ENCODE data around the gene SLC35B4. TPM values are rescaled to one million over a fixed set of nuclear protein-coding genes. Genes with fewer than 3 reads are reported as not detected.

SLC35B4 gene
- total RNA-seq, 1 experiment from 2014 or later, result 14.7 TPM

DNA sequence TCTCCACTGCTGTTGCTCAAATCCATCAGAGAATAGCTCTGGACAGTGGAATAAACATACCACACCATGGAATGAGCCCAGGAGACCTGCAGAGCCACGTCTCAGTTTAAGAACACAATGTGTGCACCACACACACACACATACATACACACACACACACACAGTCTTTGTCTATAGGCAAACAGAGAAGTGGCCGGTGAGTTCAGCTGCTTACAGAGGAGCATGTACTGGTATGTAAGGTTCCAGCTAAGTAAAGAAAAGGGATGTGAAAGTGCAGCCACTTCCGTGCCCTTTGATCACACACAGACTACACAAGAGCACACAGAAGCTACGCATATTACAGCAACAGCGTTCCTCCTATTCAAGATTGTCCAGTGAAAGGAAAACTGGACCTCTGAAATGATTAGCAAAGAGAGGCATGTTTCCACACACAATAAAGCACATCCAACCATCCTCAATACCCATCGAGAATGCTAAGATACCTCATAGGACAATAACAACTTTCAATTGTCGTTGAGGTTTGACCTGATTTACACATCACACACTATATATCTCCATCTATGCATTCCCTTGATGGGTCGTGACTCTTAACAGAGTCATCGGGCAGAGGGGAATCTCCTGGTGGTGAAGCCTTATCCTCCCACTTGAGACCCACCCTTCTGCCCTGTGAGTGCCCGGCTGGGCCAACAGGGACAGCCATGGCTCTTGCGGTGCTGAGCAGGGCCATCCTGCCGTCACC, 23.6 kb downstream of the SLC35B4 start:
- DNase-seq (ENCODE audit: low read depth, low spot score) (no peak), ATAC-seq (no peak)
- Histone ChIP-seq H3K27ac (ENCODE audit: low read depth, low read length) (no peak overlapping the region), H3K9ac (ENCODE audit: low read length) (no peak overlapping the region), H3K4me3 (replicated peaks in 1 of 2; ENCODE audit: low read depth in 1 of 2, low read length in 2 of 2) (no peak overlapping the region), H3K79me2 (ENCODE audit: insufficient read depth, low read length) (no peaks in the 10 kb centered on the region), H4K20me1 (ENCODE audit: insufficient read depth) (no peaks in the 10 kb centered on the region), H3K9me2 (ENCODE audit: insufficient read depth) (no peaks in the 10 kb centered on the region), H3K27me3 (ENCODE audit: insufficient read depth, low read length) (no peaks in the 10 kb centered on the region), H3K9me3 (ENCODE audit: control insufficient read depth in 1 of 2, insufficient read depth in 1 of 2, low read depth in 1 of 2, low read length in 2 of 2) (no peaks in the 10 kb centered on the region), H3K4me1 (ENCODE audit: control insufficient read depth in 1 of 2, insufficient read depth in 2 of 2, low read length in 2 of 2) (peaks cover 0 to 7% of the 10 kb centered on the region in 2 experiments; a peak in 1 of 4 replicates), H3K36me3 (ENCODE audit: control insufficient read depth in 1 of 2, insufficient read depth in 2 of 2, low read length in 2 of 2) (peaks cover 0 to 2% of the 10 kb centered on the region in 2 experiments; a peak in 1 of 4 replicates), H3K4me2 (ENCODE audit: low read length) (no peak overlapping the region), H2AFZ (ENCODE audit: low read depth, low read length, poor library complexity, severe bottlenecking) (no peak overlapping the region)
- ChIA-PET RAD21 (ENCODE audit: low non-redundant PET in 1 of 2, low total read pairs in 2 of 2, uncharacterized antibody in 2 of 2, unreplicated experiment in 2 of 2) (no interaction called here), CTCF (no interaction called here), POLR2A (no interaction called here)
- TF ChIP-seq SIN3A (IDR thresholded peaks at IDR 0.05; ENCODE audit: low read depth), result no peak
- no peak for TF ChIP-seq FOSL1 (IDR thresholded peaks at IDR 0.05; ENCODE audit: low read depth)
- TF ChIP-seq, protein P1, sequence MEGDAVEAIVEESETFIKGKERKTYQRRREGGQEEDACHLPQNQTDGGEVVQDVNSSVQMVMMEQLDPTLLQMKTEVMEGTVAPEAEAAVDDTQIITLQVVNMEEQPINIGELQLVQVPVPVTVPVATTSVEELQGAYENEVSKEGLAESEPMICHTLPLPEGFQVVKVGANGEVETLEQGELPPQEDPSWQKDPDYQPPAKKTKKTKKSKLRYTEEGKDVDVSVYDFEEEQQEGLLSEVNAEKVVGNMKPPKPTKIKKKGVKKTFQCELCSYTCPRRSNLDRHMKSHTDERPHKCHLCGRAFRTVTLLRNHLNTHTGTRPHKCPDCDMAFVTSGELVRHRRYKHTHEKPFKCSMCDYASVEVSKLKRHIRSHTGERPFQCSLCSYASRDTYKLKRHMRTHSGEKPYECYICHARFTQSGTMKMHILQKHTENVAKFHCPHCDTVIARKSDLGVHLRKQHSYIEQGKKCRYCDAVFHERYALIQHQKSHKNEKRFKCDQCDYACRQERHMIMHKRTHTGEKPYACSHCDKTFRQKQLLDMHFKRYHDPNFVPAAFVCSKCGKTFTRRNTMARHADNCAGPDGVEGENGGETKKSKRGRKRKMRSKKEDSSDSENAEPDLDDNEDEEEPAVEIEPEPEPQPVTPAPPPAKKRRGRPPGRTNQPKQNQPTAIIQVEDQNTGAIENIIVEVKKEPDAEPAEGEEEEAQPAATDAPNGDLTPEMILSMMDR (IDR thresholded peaks at IDR 0.05 in 2 of 3, conservative IDR thresholded peaks at IDR 0.05 in 1 of 3; ENCODE audit: borderline replicate concordance in 1 of 3, insufficient read depth in 1 of 3, low read depth in 2 of 3, low read length in 2 of 3), result no peak
- TF ChIP-seq EGR1 (IDR thresholded peaks at IDR 0.05; ENCODE audit: low read depth), result no peak
- no peak for TF ChIP-seq EZH2phosphoT487 (IDR thresholded peaks at IDR 0.05; ENCODE audit: borderline replicate concordance)
- no peak for TF ChIP-seq POLR2A (IDR thresholded peaks at IDR 0.05; ENCODE audit: borderline replicate concordance, extremely low read depth, insufficient read depth, insufficient read length)
- TF ChIP-seq ZNF274 (IDR thresholded peaks at IDR 0.05; ENCODE audit: low read depth, low read length), result no peak
- TF ChIP-seq REST (IDR thresholded peaks at IDR 0.05; ENCODE audit: low read depth), result no peak
- TF ChIP-seq EZH2 (IDR thresholded peaks at IDR 0.05), result no peak
- no peak for TF ChIP-seq SP1 (IDR thresholded peaks at IDR 0.05; ENCODE audit: low read depth)
- no peak for TF ChIP-seq TCF7L2 (IDR thresholded peaks at IDR 0.05; ENCODE audit: borderline replicate concordance, extremely low read depth, insufficient read depth, insufficient read length)
- TF ChIP-seq, protein P2, sequence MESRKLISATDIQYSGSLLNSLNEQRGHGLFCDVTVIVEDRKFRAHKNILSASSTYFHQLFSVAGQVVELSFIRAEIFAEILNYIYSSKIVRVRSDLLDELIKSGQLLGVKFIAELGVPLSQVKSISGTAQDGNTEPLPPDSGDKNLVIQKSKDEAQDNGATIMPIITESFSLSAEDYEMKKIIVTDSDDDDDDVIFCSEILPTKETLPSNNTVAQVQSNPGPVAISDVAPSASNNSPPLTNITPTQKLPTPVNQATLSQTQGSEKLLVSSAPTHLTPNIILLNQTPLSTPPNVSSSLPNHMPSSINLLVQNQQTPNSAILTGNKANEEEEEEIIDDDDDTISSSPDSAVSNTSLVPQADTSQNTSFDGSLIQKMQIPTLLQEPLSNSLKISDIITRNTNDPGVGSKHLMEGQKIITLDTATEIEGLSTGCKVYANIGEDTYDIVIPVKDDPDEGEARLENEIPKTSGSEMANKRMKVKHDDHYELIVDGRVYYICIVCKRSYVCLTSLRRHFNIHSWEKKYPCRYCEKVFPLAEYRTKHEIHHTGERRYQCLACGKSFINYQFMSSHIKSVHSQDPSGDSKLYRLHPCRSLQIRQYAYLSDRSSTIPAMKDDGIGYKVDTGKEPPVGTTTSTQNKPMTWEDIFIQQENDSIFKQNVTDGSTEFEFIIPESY (IDR thresholded peaks at IDR 0.05; ENCODE audit: extremely low read depth, insufficient replicate concordance, low read length), result no peak
- TF ChIP-seq, protein P3, sequence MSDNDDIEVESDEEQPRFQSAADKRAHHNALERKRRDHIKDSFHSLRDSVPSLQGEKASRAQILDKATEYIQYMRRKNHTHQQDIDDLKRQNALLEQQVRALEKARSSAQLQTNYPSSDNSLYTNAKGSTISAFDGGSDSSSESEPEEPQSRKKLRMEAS (IDR thresholded peaks at IDR 0.05), result no peak
- no peak for TF ChIP-seq ELF1 (IDR thresholded peaks at IDR 0.05; ENCODE audit: borderline replicate concordance, low read depth)
- no peak for TF ChIP-seq YY1 (IDR thresholded peaks at IDR 0.05; ENCODE audit: extremely low read depth, insufficient replicate concordance, low read depth, low read length)
- no peak for TF ChIP-seq ATF3 (IDR thresholded peaks at IDR 0.05)
- no peak for TF ChIP-seq JUND (IDR thresholded peaks at IDR 0.05)
- no peak for TF ChIP-seq CBX3 (IDR thresholded peaks at IDR 0.05; ENCODE audit: low read depth)
- TF ChIP-seq SRF (IDR thresholded peaks at IDR 0.05; ENCODE audit: low read depth), result no peak
- TF ChIP-seq CEBPB (IDR thresholded peaks at IDR 0.05; ENCODE audit: low read depth), result no peak
- BruUV-seq (replicated peaks), result no TSS peak
- intact Hi-C loops (cut with micrococcal nuclease), result no loop called here

Measured in HCT116 (cell line).